ENCODE data around the gene GJB1. TPM values are rescaled to one million over a fixed set of nuclear protein-coding genes. Genes with fewer than 3 reads are reported as not detected.

Gene GJB1
- polyA plus RNA-seq, 1 donor from 2014 or later, result not detected

DNA sequence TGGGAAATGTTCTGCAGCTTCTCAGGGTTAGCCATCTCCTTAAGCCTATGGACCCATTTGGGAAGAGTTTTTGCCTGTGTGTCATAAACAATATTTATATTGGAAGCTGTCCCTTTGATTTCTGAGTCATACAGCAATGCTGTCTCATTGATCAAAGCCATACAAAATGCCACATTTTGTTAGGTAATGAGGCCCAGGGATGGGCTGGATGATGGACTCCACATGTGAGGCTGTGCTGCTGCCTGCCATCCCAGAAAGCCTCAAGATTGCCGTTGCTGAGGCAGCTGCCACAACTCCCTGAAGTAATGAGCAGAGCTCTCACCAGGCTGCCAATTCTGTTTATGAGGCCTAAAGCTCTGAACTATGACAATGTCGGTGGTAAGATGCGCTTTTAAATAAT is 12.2 kb upstream of the GJB1 start:
- Histone ChIP-seq H3K9me3 (ENCODE audit: low read length) (no peaks in the 10 kb centered on the region), H3K4me2 (ENCODE audit: low read length) (no peak overlapping the region), H3K27ac (ENCODE audit: low read length) (no peak overlapping the region), H3F3A (ENCODE audit: insufficient read depth, low read length, poor library complexity, severe bottlenecking) (no peaks in the 10 kb centered on the region), H4K20me1 (ENCODE audit: insufficient read depth) (no peaks in the 10 kb centered on the region), H3K9me2 (ENCODE audit: insufficient read depth, low read length) (no peaks in the 10 kb centered on the region), H3K4me3 (ENCODE audit: low read length) (no peak overlapping the region), H3K79me2 (replicated peaks; ENCODE audit: insufficient read depth, low read length) (no peaks in the 10 kb centered on the region), H2AFZ (ENCODE audit: low read depth, low read length) (no peak overlapping the region), H3K36me3 (ENCODE audit: insufficient read depth, low read length) (no peaks in the 10 kb centered on the region), H3K9ac (ENCODE audit: low read length) (no peak overlapping the region), H3K27me3 (ENCODE audit: insufficient read depth, low read depth, low read length) (no peaks in the 10 kb centered on the region)
- TF ChIP-seq RAD21 (conservative IDR thresholded peaks at IDR 0.05) (no peak), SMC3 (conservative IDR thresholded peaks at IDR 0.05; ENCODE audit: poor library complexity) (no peak), POLR2AphosphoS5 (IDR thresholded peaks at IDR 0.05) (no peak), MXI1 (conservative IDR thresholded peaks at IDR 0.05; ENCODE audit: poor library complexity, severe bottlenecking) (no peak), EZH2 (IDR thresholded peaks at IDR 0.05; ENCODE audit: borderline replicate concordance, insufficient read depth, low read length, poor library complexity, severe bottlenecking) (no peak), EP300 (conservative IDR thresholded peaks at IDR 0.05; ENCODE audit: poor library complexity, severe bottlenecking) (no peak), TAF1 (IDR thresholded peaks at IDR 0.05; ENCODE audit: low read depth) (no peak)
- TF ChIP-seq, protein P1, sequence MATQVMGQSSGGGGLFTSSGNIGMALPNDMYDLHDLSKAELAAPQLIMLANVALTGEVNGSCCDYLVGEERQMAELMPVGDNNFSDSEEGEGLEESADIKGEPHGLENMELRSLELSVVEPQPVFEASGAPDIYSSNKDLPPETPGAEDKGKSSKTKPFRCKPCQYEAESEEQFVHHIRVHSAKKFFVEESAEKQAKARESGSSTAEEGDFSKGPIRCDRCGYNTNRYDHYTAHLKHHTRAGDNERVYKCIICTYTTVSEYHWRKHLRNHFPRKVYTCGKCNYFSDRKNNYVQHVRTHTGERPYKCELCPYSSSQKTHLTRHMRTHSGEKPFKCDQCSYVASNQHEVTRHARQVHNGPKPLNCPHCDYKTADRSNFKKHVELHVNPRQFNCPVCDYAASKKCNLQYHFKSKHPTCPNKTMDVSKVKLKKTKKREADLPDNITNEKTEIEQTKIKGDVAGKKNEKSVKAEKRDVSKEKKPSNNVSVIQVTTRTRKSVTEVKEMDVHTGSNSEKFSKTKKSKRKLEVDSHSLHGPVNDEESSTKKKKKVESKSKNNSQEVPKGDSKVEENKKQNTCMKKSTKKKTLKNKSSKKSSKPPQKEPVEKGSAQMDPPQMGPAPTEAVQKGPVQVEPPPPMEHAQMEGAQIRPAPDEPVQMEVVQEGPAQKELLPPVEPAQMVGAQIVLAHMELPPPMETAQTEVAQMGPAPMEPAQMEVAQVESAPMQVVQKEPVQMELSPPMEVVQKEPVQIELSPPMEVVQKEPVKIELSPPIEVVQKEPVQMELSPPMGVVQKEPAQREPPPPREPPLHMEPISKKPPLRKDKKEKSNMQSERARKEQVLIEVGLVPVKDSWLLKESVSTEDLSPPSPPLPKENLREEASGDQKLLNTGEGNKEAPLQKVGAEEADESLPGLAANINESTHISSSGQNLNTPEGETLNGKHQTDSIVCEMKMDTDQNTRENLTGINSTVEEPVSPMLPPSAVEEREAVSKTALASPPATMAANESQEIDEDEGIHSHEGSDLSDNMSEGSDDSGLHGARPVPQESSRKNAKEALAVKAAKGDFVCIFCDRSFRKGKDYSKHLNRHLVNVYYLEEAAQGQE (IDR thresholded peaks at IDR 0.05; ENCODE audit: borderline replicate concordance), result no peak
- TF ChIP-seq, protein P2, sequence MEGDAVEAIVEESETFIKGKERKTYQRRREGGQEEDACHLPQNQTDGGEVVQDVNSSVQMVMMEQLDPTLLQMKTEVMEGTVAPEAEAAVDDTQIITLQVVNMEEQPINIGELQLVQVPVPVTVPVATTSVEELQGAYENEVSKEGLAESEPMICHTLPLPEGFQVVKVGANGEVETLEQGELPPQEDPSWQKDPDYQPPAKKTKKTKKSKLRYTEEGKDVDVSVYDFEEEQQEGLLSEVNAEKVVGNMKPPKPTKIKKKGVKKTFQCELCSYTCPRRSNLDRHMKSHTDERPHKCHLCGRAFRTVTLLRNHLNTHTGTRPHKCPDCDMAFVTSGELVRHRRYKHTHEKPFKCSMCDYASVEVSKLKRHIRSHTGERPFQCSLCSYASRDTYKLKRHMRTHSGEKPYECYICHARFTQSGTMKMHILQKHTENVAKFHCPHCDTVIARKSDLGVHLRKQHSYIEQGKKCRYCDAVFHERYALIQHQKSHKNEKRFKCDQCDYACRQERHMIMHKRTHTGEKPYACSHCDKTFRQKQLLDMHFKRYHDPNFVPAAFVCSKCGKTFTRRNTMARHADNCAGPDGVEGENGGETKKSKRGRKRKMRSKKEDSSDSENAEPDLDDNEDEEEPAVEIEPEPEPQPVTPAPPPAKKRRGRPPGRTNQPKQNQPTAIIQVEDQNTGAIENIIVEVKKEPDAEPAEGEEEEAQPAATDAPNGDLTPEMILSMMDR (IDR thresholded peaks at IDR 0.05; ENCODE audit: poor library complexity, severe bottlenecking), result no peak

DNA sequence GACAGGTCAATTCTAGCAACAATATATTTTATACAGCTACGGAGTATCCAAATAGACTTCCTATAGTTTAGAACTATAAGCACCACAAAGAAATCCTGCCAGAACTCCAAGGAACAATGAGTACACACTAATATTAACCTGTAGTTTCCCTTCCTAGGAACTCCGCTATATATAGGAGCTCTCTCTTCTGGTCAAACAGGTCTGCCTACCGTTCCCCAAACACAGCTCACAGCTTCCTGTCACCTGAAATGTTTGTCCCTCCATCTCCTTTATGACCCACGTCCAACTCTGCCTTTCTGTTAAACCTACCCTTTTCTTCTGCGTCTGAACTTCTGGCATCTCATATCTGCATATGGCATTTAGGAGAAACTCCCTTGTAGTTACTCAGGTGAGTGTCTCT is 10.5 kb upstream of the GJB1 start:
- H3K9ac ChIP-seq (ENCODE audit: low read length), result no peak overlapping the region
- TF ChIP-seq, protein P1 (IDR thresholded peaks at IDR 0.05; ENCODE audit: borderline replicate concordance), result no peak
- TF ChIP-seq EZH2 (IDR thresholded peaks at IDR 0.05; ENCODE audit: borderline replicate concordance, insufficient read depth, low read length, poor library complexity, severe bottlenecking) (no peak), RAD21 (conservative IDR thresholded peaks at IDR 0.05) (no peak), TAF1 (IDR thresholded peaks at IDR 0.05; ENCODE audit: low read depth) (no peak), EP300 (conservative IDR thresholded peaks at IDR 0.05; ENCODE audit: poor library complexity, severe bottlenecking) (no peak), MXI1 (conservative IDR thresholded peaks at IDR 0.05; ENCODE audit: poor library complexity, severe bottlenecking) (no peak), SMC3 (conservative IDR thresholded peaks at IDR 0.05; ENCODE audit: poor library complexity) (no peak), POLR2AphosphoS5 (IDR thresholded peaks at IDR 0.05) (no peak)
- TF ChIP-seq, protein P2 (IDR thresholded peaks at IDR 0.05; ENCODE audit: poor library complexity, severe bottlenecking), result no peak
- H3K27me3 ChIP-seq (ENCODE audit: insufficient read depth, low read depth, low read length), result no peaks in the 10 kb centered on the region
- no peaks in the 10 kb centered on the region for H3K9me3 ChIP-seq (ENCODE audit: low read length)
- H3K4me3 ChIP-seq (ENCODE audit: low read length), result no peak overlapping the region
- H3F3A ChIP-seq (ENCODE audit: insufficient read depth, low read length, poor library complexity, severe bottlenecking), result no peaks in the 10 kb centered on the region
- H3K36me3 ChIP-seq (ENCODE audit: insufficient read depth, low read length), result no peaks in the 10 kb centered on the region
- no peaks in the 10 kb centered on the region for H3K9me2 ChIP-seq (ENCODE audit: insufficient read depth, low read length)
- no peaks in the 10 kb centered on the region for H3K79me2 ChIP-seq (replicated peaks; ENCODE audit: insufficient read depth, low read length)
- H3K4me2 ChIP-seq (ENCODE audit: low read length), result no peak overlapping the region
- H4K20me1 ChIP-seq (ENCODE audit: insufficient read depth), result no peaks in the 10 kb centered on the region
- no peak overlapping the region for H2AFZ ChIP-seq (ENCODE audit: low read depth, low read length)
- H3K27ac ChIP-seq (ENCODE audit: low read length), result no peak overlapping the region
